ENCODE measurements around the gene LTC4S.
"Not testable (repeated sequence)": the region's sequence is repeated elsewhere in the genome, so short reads cannot be mapped to it uniquely, and the experiment has no call there.

LTC4S gene

DNA sequence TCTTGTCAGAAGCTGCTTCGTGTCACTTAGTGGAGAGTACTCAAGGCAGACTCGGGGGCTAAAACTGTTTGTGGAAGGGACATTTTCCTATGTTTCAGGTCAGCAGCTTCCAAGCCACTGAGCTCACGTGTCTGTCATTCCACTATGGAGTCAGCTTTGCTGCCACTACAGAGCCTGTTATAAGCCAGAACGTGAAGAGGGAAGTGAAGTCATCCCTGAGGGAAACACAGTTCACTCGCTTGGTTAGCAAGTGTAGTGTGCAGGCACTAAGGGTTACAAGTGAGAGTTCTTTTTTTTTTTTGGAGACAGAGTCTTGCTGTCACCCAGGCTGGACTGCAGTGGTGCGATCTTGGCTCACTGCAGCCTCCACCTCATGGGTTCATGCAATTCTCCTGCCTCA lies 24.5 kb upstream of the LTC4S start:
- no peak for DNase-seq (ENCODE audit: low read depth in 3 of 3, low spot score in 1 of 3)

DNA sequence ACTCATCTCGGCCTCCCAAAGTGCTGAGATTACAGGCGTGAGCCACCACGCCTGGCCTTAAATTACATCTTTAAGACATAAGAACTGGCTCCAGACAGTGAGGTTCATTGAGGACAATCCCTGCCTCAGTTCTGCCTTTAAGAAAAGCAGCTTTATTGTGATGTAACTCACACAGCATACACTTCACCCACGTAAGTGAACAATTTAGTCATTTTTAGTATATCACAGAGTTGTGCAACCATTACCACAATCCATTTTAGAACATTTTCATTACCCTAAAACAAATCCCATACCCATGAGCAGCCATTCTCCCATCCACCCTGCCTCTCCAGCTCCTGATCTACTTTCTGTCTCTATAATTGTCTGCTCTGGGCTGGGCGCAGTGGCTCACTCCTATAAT lies 24.0 kb upstream of the LTC4S start:
- no peak for DNase-seq (ENCODE audit: low read depth in 3 of 3, low spot score in 1 of 3)

- no peak for DNase-seq (ENCODE audit: low read depth in 3 of 3, low spot score in 1 of 3)
These were observed 22.4 kb upstream of the LTC4S start for GRCh38 chr5:179771311-179771895.

- DNase-seq (ENCODE audit: low read depth in 3 of 3, low spot score in 1 of 3): no peak
These were observed 21.4 kb upstream of the LTC4S start for GRCh38 chr5:179772351-179772750.

DNA sequence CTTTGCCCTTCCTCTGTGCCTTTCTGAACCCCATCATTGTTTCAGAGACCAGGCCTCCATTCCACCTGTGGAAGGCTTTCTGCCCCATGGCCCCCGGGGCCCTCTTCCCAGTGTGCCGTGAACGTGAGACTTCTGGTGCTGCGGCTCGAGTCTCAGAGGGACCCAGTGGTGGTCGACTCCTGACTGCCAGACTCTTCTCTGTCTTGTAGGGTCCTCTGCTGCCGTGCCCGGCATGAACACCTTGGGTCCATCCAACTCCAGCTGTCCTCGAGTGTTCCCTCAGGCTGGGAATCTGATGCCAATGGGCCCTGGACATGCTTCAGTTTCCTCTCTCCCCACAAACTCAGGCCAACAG lies 20.1 kb upstream of the LTC4S start:
- no peak for DNase-seq (ENCODE audit: low read depth in 3 of 3, low spot score in 1 of 3)

DNA sequence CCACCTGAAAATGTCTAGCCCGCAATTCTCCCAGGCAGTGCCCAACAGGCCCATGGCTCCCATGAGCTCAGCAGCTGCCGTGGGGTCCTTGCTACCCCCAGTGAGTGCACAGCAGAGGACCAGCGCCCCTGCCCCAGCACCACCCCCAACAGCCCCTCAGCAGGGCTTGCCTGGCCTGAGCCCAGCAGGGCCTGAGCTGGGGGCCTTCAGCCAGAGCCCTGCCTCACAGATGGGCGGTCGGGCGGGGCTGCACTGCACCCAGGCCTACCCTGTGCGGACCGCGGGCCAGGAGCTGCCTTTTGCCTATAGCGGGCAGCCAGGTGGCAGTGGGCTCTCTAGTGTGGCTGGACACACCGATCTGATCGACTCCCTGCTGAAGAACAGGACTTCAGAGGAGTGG lies 19.3 kb upstream of the LTC4S start:
- no peak for DNase-seq (ENCODE audit: low read depth in 3 of 3, low spot score in 1 of 3)

DNA sequence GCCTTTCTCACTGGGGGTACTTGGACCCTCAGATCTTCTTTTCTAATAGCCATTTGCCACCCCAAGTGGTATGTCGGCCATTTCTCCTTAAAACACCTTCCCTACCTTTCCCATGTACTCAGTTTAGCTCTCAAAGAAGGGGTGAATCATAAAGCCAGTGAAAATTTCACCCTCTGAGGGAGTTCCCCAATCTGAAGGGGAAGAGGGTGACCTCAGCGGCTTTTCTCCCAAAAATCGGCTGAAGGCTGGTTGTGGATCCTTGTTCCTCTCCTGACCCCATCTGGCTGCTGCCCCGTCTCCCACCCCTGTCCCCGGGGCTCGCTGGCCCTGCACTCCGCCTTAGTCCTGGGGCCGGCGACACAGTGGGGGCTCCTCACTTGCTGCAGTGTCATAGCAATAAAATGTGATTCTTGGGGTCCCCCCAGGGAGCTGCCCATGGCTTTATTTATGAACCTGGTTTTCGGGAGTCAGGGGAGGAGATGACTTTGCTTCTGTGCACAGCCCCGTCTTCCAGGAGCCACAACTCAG lies 17.3 kb upstream of the LTC4S start:
- no peak for DNase-seq (ENCODE audit: low read depth in 3 of 3, low spot score in 1 of 3)

- no peak for DNase-seq (ENCODE audit: low read depth in 3 of 3, low spot score in 1 of 3)
These were observed 16.3 kb upstream of the LTC4S start for GRCh38 chr5:179777456-179777855.

- no peak for DNase-seq (ENCODE audit: low read depth in 3 of 3, low spot score in 1 of 3)
These were observed 15.9 kb upstream of the LTC4S start for GRCh38 chr5:179777909-179778308.

DNA sequence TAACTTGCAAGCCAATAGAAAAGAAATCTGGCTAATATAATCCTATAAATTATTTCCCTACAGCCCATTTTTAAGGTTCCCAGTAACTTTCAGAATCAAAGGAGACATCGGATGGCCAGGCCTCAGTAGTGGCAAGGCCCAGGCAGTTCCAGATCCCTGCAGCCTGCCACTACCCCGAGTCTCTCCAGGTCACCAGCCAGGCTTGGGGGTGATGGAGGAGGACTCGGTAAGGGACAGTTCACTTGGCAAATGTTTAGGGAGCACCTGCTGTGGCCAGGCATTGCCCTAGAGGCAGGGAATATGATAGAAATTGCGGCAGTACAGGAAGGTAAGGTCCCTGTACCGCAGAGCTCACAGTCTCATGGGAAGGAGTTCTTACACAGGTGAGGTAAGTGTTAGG lies 15.2 kb upstream of the LTC4S start:
- no peak for DNase-seq (ENCODE audit: low read depth in 3 of 3, low spot score in 1 of 3)

DNA sequence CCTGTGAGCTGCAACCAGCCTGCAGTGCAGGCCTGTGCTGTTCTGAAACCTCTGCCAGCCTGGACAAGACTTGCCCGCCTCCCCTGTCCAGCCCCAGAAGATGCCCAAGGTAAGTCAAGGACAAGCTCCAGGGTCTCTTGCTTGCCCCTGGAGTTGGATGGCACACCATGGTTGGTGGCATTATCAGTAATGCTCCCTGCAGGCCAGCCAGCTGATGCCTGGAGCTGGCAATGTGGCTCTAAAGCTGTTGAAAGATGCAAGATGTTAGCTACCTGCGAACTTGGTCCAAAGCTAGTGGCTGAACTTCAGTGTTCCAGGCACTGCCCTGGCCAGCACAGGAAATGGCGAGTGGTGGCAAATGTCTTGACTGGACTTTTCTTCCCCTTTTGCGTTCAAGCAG lies 14.0 kb upstream of the LTC4S start:
- no peak for DNase-seq (ENCODE audit: low read depth in 3 of 3, low spot score in 1 of 3)

DNA sequence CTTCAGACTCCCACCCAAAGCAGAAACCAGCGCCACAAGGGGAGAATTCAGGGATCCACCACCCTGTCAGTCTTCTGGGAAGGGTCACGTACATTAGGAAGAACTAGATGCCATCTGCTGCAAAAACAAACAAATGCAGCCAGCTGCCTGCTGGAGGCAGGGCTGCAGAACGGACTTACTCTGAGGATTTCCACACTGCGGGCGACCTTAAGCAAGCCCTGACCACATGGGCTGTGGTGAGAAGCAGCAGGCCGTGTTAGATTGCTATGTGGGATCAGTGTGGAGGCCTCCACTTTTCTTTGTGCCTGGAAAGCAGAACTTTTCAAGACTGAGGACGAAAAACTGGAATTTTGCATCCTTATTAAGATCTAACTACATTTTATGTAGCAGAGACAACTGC lies 13.4 kb upstream of the LTC4S start:
- no peak for DNase-seq (ENCODE audit: low read depth in 3 of 3, low spot score in 1 of 3)

DNA sequence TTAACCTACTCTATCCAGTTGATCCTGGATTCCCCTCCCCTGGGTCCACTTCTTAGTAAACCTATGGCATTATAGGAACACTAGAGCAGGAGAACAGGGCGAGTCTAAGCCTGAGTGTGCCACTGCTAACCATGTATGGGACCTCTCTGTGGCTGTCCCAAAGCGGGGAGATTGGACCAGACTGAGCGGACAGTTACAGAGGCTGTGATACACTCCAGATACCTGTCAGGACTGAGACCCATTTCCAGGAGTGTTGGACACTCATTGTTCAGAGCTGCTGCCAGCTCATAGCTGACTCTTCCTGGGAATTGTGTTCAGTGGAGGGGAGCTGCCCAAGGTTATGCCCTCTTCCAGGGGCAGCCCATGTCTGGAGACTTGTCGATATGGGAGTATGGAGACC lies 11.9 kb upstream of the LTC4S start:
- no peak for DNase-seq (ENCODE audit: low read depth in 3 of 3, low spot score in 1 of 3)

GRCh38 chr5:179783128-179783527 lies 10.7 kb upstream of the LTC4S start:
- DNase-seq (ENCODE audit: low read depth in 3 of 3, low spot score in 1 of 3): no peak

DNA sequence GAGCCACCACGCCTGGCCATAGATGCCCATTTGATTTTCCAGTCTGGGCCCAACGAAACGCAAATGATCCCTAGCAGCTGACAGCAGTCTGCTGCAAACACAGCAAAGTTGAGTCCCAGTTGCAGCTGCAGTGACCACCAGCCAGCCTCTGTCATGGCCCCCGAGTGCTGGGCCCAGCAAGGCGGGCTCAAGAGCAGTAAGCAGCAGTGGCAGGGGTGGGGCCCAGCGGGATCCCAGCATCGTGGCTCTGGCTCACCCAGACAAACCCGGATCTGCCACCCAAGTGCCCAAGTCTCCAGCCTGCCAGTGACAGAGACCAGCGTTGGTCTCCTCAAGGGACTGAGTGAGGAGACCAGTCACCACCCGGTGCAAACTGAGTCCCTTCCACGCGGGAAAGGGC lies 6.9 kb upstream of the LTC4S start:
- DNase-seq (ENCODE audit: low read depth in 3 of 3, low spot score in 1 of 3): no peak

DNA sequence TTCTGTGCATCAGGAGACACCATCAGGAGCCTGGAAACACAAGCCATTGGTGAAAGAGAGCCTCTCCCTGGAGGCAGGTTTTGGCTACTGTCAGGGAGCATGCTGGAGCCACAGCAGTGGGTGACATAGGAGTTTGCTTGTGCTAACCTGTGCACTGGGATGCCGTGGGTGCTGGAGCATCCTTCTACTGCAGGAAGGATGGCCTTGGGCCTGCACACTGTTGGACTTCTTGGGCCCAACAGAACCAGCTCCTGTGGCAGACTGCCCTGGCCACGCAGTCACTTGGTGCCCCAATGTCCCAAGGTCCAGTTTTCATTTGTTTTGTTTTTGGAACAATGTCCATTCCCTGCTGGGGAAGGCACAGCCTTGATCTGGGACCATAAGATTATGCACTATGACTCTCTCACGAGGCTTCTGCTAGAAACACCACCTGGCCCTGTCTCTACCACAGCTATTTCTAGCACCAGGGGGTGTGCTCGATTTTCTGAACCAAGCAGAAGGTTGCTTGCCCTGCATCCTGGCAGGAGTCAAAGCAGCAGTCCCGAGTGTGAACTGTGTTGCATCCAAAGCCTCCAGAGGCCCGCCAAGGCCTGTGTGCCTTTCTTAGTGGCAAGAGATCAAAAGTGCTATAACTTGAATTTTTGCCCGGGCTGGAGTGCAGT lies 5.5 kb upstream of the LTC4S start:
- DNase-seq (ENCODE audit: low read depth in 3 of 3, low spot score in 1 of 3): no peak

DNA sequence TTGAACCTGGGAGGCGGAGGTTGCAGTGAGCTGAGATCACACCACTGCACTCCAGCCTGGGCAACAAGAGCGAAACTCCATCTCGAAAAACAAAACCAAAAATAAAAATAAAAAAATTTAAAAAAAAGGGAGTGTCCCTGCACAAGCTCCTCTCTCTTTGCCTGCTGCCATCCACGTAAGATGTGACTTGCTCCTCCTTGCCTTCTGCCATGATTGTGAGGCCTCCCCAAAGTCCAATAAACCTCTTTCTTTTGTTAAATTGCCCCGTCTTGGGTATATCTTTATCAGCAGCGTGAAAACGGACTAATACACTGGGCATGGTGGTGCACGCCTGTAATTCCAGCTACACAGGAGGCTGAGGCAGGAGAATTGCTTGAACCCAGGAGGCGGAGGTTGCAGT lies 4.5 kb upstream of the LTC4S start:
- not testable (repeated sequence) for DNase-seq (ENCODE audit: low read depth in 3 of 3, low spot score in 1 of 3)

DNA sequence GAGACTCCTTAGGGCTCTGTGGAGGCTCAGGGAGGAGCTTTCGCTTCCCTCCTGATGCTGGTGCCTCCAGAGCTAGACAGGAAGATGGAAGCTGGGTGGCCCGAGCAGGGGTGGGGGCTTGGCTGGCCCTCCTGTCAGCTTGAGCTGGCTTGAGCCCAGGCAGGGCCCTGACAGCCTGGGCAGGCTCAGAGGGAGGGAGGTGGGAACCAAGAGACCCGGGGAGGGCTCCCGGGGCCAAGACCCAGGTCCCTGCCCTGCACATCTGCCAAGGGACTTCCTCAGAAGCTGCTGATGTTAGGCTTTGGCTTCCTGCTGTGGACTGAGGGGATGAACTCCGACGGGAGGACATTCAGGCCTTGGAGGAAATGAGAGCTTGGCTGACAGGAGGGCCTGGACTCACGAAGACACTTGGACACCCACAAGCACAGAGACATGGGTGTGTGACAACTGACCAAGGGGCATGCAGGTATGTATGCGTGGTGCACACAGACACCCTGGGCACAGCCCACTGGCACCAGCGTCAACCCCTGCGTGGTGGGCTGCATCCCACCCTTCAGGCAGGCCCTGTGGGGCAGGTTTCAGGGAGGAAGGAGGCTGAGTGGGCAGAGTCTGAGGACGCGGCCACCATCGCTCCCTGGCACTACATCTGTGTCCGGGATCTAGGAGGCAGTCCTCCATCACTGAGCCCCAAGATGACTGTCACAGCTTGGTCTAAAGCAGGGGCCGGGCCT lies 1.7 kb upstream of the LTC4S start:
- DNase-seq (ENCODE audit: low read depth in 3 of 3, low spot score in 1 of 3): no peak

DNA sequence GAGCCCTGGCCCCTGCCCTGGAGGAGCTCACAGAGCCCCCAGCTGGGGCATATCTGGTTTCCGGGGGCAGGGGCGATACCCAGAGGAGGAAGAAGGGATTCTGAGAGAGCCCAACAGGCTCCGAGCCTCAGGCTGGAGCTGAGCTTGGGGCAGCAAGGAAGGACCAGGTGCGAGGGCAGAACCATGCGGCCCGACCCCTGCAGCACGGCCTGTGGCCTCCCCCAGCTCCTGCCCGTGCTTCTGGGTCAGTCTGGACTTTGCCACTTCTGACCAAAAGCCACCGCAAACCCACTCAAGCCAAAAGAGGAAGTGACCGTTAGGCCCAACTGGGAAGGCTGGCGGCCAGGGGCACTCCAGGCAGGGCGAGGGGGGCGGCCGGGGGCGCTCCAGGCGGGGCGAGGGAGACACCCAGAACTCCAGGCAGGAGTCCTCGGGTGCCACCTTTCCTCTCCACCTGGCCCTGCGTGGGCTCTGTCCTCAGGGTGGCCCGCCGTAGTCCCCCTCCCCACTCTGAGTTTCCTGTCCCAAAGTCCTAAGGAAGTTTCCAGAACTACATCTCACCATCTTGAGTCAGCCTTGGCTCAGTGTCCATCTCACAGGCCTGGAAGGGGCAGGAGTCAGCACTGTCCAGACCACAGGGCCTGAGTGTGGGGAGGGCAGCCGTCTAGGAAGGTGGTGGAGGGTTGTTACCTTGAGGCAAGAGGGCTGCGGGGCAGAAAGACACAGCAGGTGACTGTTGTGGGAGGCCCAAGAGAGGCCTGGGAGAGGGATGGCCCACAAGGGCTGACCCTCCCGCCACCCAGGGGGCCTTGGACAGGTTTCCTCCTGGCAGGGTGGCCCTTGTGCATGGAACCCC lies 946 bp upstream of the LTC4S start:
- DNase-seq (ENCODE audit: low read depth in 3 of 3, low spot score in 1 of 3): no peak

- no peak for DNase-seq (ENCODE audit: low read depth in 3 of 3, low spot score in 1 of 3)
These were observed 385 bp downstream of the LTC4S start for GRCh38 chr5:179794171-179794570.

- no peak for DNase-seq (ENCODE audit: low read depth in 3 of 3, low spot score in 1 of 3)
These were observed 789 bp downstream of the LTC4S start for GRCh38 chr5:179794575-179794974.

Measured in stimulated activated CD4-positive, alpha-beta T cell treated with anti-CD3 and anti-CD28 coated beads, TNF-alpha, amount 100 ng/mL, for 1 hour (primary cell).